Fibroblast of villous mesenchyme (primary cell): ENCODE results near the gene TMEM132D. TPM values are rescaled to one million over a fixed set of nuclear protein-coding genes. Genes with fewer than 3 reads are reported as not detected.
"Not testable (repeated sequence)": the region's sequence is repeated elsewhere in the genome, so short reads cannot be mapped to it uniquely, and the experiment has no call there.

Source experiments
- DNase-seq: peaks from one replicate; pipeline ENCODE4 v3.0.0-alpha.2; 2010; ENCODE audit warnings: low read depth
- H3K4me3 ChIP-seq: 2 replicates; pipeline ENCODE4 v1.5.1; 2011; ENCODE audit warnings: low read depth, mild to moderate bottlenecking, low read length
- CTCF ChIP-seq: IDR thresholded peaks from 2 replicates; pipeline ENCODE4 v1.5.1; 2012; ENCODE audit warnings: low read depth, mild to moderate bottlenecking, low read length; ENCODE audit not compliant: insufficient read depth
- total RNA-seq: library from RNA; depleted of rRNA; stranded (reverse); fragments of >200 nt; gene quantifications from 2 replicates; pipeline ENCODE4 v1.2.3, GENCODE V29; 2012

TMEM132D gene
- total RNA-seq, 1 donor, result not detected

GRCh38 chr12:129540954-129541353 lies 362.9 kb downstream of the TMEM132D start:
- no peak for DNase-seq
- no peak overlapping the region for H3K4me3 ChIP-seq
- TF ChIP-seq CTCF, result no peak

GRCh38 chr12:129540249-129540648 lies 363.6 kb downstream of the TMEM132D start:
- no peak overlapping the region for H3K4me3 ChIP-seq
- no peak for TF ChIP-seq CTCF
- DNase-seq, result no peak

- not testable (repeated sequence) for DNase-seq
These were observed 365.0 kb downstream of the TMEM132D start for GRCh38 chr12:129538724-129539335.

GRCh38 chr12:129538137-129538536 lies 365.7 kb downstream of the TMEM132D start:
- DNase-seq, result no peak
- no peak overlapping the region for H3K4me3 ChIP-seq
- no peak for TF ChIP-seq CTCF

More at GRCh38 chr12:129538724-129539335, 365.0 kb downstream of the TMEM132D start:
- H3K4me3 ChIP-seq, result not testable (repeated sequence)

GRCh38 chr12:129534966-129535750 lies 368.7 kb downstream of the TMEM132D start:
- no peak for DNase-seq
- H3K4me3 ChIP-seq, result no peak overlapping the region
- no peak for TF ChIP-seq CTCF

- TF ChIP-seq CTCF, result no peak
- DNase-seq, result no peak
These were observed 370.9 kb downstream of the TMEM132D start for GRCh38 chr12:129532707-129533499.

GRCh38 chr12:129532082-129532481 lies 371.7 kb downstream of the TMEM132D start:
- H3K4me3 ChIP-seq, result no peak overlapping the region
- no peak for TF ChIP-seq CTCF
- DNase-seq, result no peak

More at GRCh38 chr12:129532707-129533499, 370.9 kb downstream of the TMEM132D start:
- no peak overlapping the region for H3K4me3 ChIP-seq
